GM18519 (cell line): ENCODE results near the gene ELMO1.

ENCODE experiments used
- ATAC-seq: cut with Tn5 transposase; IDR thresholded peaks from one replicate; pipeline ENCODE4 v1.9.1; 2021; ENCODE audit warnings: mild to moderate bottlenecking, moderate library complexity; ENCODE audit not compliant: unreplicated experiment, low FRiP score

Gene ELMO1

GRCh38 chr7:37432281-37432920, 16.3 kb downstream of the ELMO1 start:
- no peak for ATAC-seq

- no peak for ATAC-seq
Measured at GRCh38 chr7:37431413-37431812, 17.3 kb downstream of the ELMO1 start.

GRCh38 chr7:37430640-37431039, 18.0 kb downstream of the ELMO1 start:
- no peak for ATAC-seq

GRCh38 chr7:37430171-37430570, 18.5 kb downstream of the ELMO1 start:
- no peak for ATAC-seq

GRCh38 chr7:37429435-37429791, 19.3 kb downstream of the ELMO1 start:
- ATAC-seq = no peak

GRCh38 chr7:37428681-37429434, 19.8 kb downstream of the ELMO1 start:
- ATAC-seq = no peak

- ATAC-seq = no peak
Measured at GRCh38 chr7:37427276-37427940, 21.3 kb downstream of the ELMO1 start.

- ATAC-seq = no peak
Measured at GRCh38 chr7:37425498-37425897, 23.2 kb downstream of the ELMO1 start.

- no peak for ATAC-seq
Measured at GRCh38 chr7:37424995-37425394, 23.7 kb downstream of the ELMO1 start.

GRCh38 chr7:37424521-37424920, 24.1 kb downstream of the ELMO1 start:
- no peak for ATAC-seq

- ATAC-seq = no peak
Measured at GRCh38 chr7:37421861-37422500, 26.7 kb downstream of the ELMO1 start.

GRCh38 chr7:37420946-37421695, 27.5 kb downstream of the ELMO1 start:
- ATAC-seq = no peak

GRCh38 chr7:37419496-37419895, 29.2 kb downstream of the ELMO1 start:
- no peak for ATAC-seq

- ATAC-seq = no peak
Measured at GRCh38 chr7:37418381-37418780, 30.3 kb downstream of the ELMO1 start.

- ATAC-seq = no peak
Measured at GRCh38 chr7:37417107-37417474, 31.6 kb downstream of the ELMO1 start.

- ATAC-seq = no peak
Measured at GRCh38 chr7:37416378-37417106, 32.1 kb downstream of the ELMO1 start.

GRCh38 chr7:37415629-37416028, 33.0 kb downstream of the ELMO1 start:
- ATAC-seq = no peak

- no peak for ATAC-seq
Measured at GRCh38 chr7:37414352-37414983, 34.2 kb downstream of the ELMO1 start.

GRCh38 chr7:37411444-37412034, 37.1 kb downstream of the ELMO1 start:
- no peak for ATAC-seq
